SH-SY5Y (cell line): ENCODE measurements around the gene TSSK6.

Experiments
- GATA2 ChIP-seq: IDR thresholded peaks from 2 replicates; pipeline ENCODE4 v1.6.1; 2011; ENCODE audit warnings: mild to moderate bottlenecking, low read depth, low read length
- GATA3 ChIP-seq: IDR thresholded peaks from 2 replicates; pipeline ENCODE4 v1.6.1; 2011; ENCODE audit warnings: low read depth, mild to moderate bottlenecking, low read length, moderate library complexity

GRCh38 chr19:19488875-19489690 is 26.3 kb downstream of the TSSK6 start:
- TF ChIP-seq GATA2 (no peak), GATA3 (no peak)
